Measurements from ENCODE around the gene GUCY2C. TPM values are rescaled to one million over a fixed set of nuclear protein-coding genes. Genes with fewer than 3 reads are reported as not detected.

Gene GUCY2C
- total RNA-seq, 1 donor from 2014 or later = not detected

DNA sequence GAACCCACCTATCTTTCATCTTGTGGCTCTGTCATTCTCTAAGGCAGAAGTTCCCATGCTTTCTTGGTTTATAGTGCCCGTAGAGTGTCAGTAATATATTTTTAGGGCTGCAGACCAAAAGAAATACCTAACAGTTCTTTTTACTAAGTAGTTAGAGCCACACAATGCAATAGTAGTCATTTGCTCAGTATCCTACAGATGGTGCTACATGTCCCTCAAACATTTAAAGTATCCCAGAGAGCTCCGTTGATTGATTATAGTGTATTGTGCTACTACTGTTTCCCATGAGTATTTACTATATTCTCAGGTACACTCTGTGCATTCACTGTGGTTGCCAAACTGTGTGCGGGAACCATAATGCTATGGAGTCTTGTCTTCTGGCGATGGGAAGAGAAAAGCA lies 124.0 kb downstream of the GUCY2C start:
- no peak for DNase-seq (ENCODE audit: low read depth in 2 of 2)

DNA sequence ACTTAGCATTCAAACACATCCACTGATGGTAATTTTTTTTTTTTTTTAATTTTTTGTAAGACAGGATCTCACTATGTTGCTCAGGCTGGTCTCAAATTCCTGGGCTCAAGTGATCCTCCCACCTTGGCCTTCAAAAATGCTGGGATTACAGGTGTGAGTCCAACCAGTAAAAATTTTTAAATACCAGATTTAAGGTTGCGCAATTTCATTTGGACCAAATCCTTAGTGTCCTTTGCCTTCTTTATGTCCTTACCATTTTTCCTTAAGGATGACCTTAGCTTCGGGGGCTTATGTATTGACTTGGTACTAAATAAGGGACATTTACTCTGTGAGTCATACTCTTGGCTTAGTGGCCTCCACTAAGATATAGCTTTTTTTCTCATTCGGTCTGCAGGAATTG lies 124.6 kb downstream of the GUCY2C start:
- no peak for DNase-seq (ENCODE audit: low read depth in 2 of 2)

GRCh38 chr12:14570231-14570630 lies 126.2 kb downstream of the GUCY2C start:
- DNase-seq (ENCODE audit: low read depth in 2 of 2) = no peak

DNA sequence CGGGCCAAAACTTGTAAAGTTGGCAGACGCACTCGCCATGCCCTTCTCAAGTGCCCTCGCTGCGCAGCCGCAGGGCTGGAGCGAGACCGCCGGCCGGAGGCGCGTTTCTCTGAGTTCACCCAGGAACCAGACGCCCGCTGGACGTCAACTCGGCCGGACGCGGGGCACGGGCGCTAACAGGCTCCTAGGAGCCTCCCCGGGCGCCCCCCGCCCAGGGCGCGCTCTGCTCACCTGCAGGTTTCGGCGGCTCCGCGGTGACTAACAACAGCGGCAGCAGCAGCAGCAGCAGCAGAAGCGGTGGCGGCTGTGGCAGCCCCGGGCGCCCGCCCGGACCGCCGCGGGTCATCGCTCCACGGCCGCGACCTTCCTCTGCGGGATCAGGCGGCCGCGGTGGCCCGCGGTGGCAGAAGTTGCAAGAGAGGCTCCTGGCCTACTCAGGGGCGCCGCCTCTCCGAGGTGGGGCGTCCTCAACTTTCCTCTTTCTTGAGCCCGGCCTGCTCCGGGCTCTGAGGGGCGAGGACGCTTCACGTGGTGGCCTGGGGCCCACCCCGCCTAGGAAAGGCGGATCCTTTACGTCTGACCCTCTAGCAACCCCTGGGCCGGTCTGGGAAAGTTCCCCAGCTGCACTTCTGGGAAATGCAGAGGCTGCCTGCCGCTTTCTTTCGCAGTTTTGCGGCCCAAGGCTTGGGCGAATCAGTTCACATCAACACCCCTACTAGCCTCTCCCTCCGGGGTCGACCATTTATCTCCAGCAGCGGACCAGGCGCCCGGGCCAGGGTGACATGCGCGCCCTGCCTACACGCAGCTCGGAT lies 128.8 kb downstream of the GUCY2C start, which contains the start of gene PLBD1:
Gene PLBD1, minus strand, starts transcription at position 533 of the 812 bp plus-strand sequence. Its CDS starts 187 bp downstream, at position 346.
- peak; percentile 10 to 12 for DNase-seq (ENCODE audit: low read depth in 2 of 2)

DNA sequence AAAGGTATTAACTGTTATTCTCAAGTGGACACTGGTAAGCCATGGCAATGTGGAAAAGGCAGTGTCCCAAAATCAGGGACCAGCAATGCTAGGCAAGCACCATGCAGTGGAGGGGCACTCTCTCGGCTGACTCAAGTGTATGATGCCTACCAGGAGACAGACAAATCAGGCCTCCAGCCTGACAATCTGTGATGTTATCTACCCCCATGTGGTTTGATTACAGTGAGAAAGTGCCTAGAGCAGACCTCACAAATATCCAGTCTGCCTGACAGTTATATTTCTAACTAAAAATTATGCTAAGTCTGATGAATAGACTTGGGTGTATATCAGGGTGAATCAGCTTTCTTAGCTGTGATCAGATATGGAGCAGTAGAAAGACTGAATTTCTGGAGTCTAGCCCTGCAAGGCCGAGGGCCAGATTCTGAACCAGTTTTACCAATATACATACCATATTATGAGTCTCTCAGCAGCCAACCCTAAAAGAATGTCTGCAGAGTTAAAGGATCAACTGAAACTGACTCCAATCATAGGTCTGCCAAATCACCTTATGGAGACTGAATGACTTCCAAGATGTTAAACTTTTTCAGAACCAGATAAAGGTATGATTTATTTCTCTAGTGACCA lies 132.0 kb downstream of the GUCY2C start:
- DNase-seq (ENCODE audit: low read depth in 2 of 2) = no peak

DNA sequence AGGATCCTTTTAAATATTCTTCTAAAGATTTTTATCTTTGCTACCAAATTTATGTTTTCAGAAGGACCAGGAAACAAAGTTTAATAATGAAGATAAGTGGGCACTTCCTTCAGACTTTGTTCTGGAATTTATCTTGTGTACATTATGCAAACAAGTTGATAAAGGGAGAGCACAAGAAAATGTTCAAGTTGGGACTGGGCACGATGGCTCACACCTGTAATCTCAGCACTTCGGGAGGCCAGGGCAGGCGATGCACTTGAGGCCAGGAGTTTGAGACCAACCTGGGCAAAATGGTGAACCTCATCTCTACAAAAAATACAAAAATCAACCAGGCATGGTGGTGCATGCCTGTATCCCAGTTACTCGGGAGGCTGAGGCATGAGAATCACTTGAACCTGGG lies 133.4 kb downstream of the GUCY2C start:
- DNase-seq (ENCODE audit: low read depth in 2 of 2) = no peak

Other genes starting within 250 kb of the GUCY2C start
- gene PLBD1, start 128.7 kb downstream of the GUCY2C start, total RNA-seq = 0.22 and 0.40 TPM in 2 replicates
- gene WBP11, start 106.9 kb upstream of the GUCY2C start, total RNA-seq = 11.5 and 15.9 TPM in 2 replicates
- 0.65 and 1.2 TPM in 2 replicates for gene C12orf60, start 107.1 kb upstream of the GUCY2C start, total RNA-seq
- gene SMCO3, start 117.6 kb upstream of the GUCY2C start, total RNA-seq = 1.3 and 2.2 TPM in 2 replicates
- 62.5 and 121 TPM in 2 replicates for gene ART4, start 146.9 kb upstream of the GUCY2C start, total RNA-seq
- gene MGP, start 189.3 kb upstream of the GUCY2C start, total RNA-seq = 26.2 and 154 TPM in 2 replicates
- 0.22 TPM in 1 of 2 replicates, not detected in the other for gene ERP27, start 241.9 kb upstream of the GUCY2C start, total RNA-seq

Data from lung microvascular endothelial cell (primary cell).